Activated effector memory CD4-positive, alpha-beta T cell treated with anti-CD3 and anti-CD28 coated beads, Interleukin-2, amount 50 U/mL, for 16 hours (primary cell): ENCODE measurements around the gene RNF141.
A peak's percentile ranks its signal among the peaks of the same experiment; 100 is the strongest.

Experiments
- DNase-seq: peaks from one replicate; pipeline ENCODE4 v3.0.0-alpha.2; 2020

RNF141 gene

DNA sequence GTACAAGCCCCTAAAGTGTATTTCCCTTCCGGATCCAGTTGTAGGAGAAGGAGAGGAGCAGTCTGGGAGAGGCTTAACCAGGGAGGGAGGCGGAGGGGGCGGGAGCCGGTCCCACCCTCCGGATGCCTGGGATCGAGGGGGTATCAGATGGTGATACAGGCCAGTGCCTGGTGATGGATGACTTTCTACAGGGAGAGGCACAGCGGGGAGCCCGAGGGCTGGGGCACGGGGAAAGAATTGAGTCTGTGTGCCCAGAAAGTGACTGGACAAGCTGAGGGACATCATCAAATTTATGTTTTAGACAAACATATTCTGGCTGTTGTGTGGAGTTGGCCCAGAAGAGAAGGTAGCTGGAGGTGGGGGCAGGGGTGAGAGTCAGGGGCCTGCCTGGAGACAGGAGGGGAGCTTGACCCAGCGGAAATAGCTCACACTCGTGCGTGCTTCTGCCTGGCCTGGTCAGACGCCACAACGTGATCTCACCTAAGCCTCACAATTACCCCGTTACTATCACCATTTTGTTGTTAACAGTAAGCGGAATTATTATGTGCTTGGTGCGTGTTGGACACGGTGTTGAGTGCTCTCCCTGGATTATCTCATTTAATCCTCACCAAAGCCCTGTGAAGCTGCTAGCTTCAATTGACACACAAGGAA, 43.5 kb downstream of the RNF141 start:
- DNase-seq = no peak

DNA sequence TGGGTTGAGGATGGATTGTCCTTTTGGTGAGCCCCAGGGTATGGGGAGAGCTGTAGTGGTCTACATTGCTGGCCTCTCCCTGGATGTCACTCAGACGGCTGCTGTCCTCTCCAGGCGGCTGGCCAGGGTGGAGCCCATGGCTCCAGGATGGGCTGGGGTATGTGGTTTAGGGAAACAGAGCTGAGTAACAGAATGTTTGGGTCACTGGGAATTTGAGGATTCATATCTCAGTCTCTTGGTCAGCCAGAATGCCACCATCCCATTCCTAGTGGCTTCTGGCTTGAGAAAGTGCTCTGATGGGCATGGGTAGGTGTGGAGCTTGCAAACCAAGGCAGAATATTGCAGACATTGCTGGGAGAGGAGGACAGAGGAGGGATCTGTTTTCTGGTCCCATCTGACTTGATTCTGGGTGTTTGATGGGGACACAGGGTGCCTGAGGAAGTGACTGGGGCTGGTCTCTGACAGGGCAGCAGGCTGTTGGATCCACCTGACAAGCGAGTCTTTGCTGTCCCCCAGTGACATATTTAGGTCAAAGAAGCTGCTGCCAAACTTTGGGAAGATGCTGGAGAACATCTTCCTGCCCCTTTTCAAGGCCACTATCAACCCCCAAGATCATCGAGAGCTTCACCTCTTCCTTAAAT, 44.6 kb downstream of the RNF141 start:
- DNase-seq = no peak

DNA sequence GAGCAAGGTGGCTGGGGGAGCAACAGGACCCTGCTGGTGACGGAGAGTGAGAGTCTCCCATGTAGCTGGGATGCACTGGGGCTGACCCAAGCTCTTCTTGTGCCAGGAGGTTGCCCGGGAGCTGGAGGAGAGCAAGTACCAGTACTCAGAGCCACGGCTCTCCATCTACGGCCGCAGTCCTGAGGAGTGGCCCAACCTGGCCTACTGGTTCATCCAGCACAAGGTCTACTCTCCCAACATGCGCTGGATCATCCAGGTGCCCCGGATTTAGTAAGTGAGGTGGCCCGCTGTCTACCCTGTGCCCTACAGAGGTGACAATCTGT, 45.6 kb downstream of the RNF141 start:
- DNase-seq = peak; percentile 19

DNA sequence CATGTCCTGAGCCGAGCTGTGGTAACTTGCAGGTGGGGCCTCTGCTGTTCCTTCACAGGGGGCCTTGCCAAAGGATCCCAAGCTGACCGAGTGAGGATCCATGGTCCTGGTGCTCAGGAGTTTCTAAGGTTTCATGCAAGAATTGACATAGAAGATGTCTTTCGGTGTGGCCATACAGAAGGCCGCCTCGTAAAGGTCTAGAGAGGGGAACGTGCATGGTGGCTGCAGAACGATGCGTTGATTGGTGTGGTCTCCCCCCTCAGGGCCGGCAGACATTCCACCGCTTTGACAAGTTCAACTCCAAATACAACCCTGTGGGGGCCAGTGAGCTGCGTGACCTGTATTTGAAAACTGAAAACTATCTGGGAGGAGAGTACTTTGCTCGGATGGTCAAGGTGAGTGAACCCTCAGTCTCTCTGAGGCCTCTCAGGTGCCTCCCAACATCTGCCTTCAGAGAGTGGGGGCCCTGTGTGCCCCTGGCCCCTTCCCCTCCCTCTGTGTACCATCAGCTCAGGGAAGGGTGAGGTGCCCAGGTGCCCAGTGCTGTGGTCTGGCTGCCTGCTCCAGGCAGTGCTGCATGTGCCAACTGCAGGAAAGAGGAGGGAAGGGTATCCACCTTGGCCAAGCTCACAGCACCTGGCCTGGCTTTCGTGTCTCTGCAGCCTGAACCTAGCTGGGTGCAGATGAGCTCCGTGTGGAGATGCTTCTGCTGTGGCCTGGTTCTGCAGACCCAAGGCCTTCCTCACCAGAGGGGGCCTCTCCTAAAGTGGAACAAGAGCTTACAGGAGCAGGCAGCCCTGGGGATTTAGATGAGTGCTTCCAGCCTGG, 46.1 kb downstream of the RNF141 start:
- peak; percentile 55 for DNase-seq

- peak; percentile 53 for DNase-seq
These were observed 47.8 kb downstream of the RNF141 start for GRCh38 chr11:10493041-10493663.

GRCh38 chr11:10492084-10492483, 48.9 kb downstream of the RNF141 start:
- peak; percentile 37 for DNase-seq

GRCh38 chr11:10490398-10491241, 50.4 kb downstream of the RNF141 start:
- peak; percentile 36 for DNase-seq

GRCh38 chr11:10490032-10490397, 51.0 kb downstream of the RNF141 start:
- DNase-seq = peak; percentile 61

DNA sequence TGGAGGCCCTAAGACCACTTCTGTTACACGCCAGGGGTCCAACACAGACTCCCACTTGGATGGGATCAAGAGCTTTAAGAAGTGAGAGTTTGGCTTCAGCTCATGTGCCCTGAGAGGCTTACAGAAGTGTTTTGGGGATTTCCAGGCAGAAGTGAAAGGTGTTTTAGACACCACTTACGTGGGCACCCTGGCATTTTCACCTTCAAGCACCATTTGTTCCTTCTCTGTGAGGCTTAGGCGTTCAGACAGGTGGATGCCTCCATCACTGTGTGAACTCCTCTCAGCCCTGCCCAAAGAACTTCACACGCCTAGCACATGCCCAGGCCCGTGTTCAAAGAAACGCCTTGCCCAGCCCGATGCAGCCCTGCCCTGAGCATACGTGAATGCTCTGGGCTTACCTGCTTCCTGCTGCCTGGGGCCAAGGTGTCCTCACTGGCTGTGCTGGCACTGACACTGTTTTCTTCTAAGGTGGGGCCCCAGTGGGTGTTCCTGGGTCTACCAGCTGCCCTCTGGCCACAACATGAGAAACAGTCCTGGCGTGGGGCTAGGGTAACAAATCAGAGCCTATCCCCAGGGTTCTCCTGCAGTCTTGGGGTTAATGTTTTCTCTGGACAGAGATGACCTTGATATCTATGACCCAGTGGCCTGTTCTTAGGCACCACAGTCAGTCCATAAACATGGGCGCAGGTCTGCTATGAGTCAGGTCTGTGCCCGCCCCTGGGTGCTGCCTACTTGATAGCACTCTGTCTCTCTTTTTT, 51.9 kb downstream of the RNF141 start:
- no peak for DNase-seq

- DNase-seq = no peak
These were observed 52.7 kb downstream of the RNF141 start for GRCh38 chr11:10488121-10488933.

- no peak for DNase-seq
These were observed 53.9 kb downstream of the RNF141 start for GRCh38 chr11:10487002-10487647.

DNA sequence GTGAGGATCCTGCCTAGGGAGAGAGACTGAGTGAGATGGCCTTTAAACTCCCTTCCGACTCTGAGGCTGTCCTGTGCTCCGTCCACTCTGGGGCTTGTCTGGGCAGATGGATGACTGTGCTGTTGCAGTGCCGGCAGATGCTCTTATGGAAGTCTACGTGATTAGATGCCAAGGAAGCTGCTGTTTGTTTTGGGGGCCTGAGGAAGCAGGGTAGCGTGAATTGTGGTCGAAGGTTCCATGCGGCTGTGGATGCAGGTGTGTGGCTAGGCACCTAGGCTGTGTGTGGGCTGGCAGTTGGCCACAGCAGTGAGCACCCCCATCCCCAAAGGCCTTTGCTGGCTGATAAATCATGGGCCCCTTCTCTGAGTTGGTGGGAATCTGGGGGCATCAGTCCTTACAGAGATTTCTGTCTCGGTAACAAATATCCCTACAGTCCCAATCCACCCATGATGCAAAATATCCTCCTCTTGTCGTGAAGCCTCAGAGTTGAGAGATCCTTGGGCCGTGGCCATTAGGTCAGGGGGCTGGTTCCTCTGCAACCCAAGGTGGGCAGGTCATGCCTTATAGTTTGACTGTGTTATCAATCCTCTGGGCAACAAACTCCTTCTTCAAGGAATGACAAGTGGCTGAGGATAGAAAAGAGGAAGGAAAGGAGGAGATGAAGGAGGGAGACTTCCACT, 54.7 kb downstream of the RNF141 start:
- DNase-seq = no peak

DNA sequence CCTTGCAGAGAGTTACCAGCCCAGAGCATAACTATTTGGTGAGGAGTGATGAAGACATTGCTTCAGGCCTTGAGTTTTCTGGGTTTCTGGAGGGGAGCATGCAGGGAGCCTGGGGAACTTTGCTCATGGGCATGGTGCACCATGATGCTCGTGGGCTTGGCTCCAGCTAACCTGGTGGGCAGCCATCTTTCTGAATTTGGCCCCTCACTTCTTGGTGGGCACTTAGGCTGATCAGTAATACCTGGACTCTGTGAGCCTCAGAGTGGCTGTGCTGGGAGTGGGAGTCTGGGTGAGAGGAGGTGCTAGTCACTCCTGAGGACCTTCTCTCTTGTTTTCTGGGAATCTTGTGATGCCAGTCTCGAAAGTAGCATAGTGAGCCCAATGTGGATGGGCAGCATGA, 55.3 kb downstream of the RNF141 start:
- no peak for DNase-seq

DNA sequence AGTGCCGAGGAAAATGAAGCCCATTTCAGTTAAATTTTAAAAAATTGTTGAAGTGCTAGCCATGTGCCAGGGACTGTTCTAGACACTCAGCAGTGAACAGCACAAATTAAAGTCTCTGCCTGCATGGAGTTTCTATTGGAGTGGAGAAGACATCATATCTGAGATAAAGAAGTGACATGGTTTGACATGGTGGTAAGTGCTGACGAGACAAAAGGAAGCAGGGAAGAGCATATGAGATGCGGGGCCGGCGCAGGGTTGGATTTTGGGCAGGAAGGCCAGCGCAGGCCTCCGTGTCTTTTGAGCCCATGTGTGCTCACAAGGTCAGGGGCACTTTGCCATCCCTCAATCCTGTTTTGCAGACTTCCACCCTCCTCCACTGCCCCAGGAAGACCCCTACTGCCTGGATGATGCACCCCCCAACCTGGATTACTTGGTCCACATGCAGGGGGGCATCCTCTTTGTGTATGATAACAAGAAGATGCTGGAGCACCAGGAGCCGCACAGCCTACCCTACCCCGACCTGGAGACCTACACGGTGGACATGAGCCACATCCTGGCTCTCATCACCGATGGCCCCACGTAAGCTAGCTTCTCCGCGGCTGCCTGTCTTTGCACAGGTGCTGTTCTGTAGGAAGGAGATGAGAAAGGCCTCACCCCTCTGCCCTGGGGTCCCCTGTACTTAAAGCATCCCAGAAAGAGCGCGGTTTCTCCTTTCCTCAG, 56.4 kb downstream of the RNF141 start:
- DNase-seq = no peak

DNA sequence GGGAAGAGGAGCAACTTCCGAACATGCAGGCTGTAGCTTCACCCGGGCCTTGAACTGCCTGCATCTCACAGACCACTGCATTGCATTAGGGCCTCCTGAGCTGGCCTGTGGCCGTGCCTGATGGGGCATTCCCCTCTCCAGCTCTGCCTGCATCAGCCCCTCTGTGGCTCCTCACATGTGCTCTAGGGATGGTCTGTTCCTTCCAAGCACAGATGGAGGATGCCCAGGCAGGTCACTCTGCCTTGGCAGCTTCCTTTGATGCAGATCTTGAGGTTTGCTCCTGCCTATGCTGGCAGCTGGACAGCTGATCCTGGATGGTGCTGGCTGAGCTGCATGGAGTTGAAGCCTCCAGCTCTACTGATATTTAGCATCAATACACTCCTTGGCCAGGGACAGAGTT, 57.4 kb downstream of the RNF141 start:
- DNase-seq = no peak

- no peak for DNase-seq
These were observed 57.8 kb downstream of the RNF141 start for GRCh38 chr11:10483174-10483573.

- DNase-seq = no peak
These were observed 59.2 kb downstream of the RNF141 start for GRCh38 chr11:10481560-10482349.

DNA sequence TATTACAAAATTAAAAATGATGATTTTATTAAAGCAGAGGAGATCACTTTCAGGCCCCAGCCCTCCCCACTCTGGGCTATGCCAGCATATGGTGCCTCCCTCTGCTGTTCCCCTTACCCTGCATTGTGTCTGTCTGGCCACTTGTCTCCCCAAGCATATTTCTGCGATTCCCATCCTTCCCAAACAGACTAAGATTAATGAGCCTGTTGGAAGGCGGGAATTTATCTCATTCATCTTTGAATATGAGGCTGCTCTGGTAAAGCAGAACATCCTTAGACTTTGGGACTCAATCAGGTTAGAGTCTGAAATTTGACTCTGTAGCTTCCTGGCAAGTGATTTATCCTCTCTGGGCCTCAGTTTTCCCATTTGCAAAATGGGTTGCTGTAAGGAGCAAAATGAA, 60.2 kb downstream of the RNF141 start:
- DNase-seq = peak; percentile 9
